Measurements from ENCODE around the gene ETS1. TPM values are rescaled to one million over a fixed set of nuclear protein-coding genes. Genes with fewer than 3 reads are reported as not detected.

Gene ETS1
- total RNA-seq, 1 donor, result 35.5 TPM

DNA sequence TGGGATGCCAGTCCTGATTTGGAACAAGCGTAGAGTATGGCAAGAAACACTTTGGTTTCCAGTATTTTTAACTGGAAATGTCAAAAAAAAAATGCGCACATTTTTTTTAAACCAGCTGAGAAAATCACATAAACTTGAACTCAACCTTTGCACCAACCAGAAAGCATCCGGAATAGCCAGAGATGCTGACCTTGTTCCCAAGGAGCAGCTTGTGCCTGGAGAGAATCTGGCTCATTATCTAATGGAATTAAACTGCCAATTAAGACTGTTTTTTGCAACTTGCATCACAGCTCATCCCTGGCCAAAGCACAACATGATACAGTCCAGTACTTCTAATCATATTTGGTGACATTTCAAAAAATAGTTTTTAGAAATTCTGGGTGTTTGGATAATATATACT, 8.4 kb upstream of the ETS1 start:
- TF ChIP-seq, protein P1, sequence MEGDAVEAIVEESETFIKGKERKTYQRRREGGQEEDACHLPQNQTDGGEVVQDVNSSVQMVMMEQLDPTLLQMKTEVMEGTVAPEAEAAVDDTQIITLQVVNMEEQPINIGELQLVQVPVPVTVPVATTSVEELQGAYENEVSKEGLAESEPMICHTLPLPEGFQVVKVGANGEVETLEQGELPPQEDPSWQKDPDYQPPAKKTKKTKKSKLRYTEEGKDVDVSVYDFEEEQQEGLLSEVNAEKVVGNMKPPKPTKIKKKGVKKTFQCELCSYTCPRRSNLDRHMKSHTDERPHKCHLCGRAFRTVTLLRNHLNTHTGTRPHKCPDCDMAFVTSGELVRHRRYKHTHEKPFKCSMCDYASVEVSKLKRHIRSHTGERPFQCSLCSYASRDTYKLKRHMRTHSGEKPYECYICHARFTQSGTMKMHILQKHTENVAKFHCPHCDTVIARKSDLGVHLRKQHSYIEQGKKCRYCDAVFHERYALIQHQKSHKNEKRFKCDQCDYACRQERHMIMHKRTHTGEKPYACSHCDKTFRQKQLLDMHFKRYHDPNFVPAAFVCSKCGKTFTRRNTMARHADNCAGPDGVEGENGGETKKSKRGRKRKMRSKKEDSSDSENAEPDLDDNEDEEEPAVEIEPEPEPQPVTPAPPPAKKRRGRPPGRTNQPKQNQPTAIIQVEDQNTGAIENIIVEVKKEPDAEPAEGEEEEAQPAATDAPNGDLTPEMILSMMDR (IDR thresholded peaks at IDR 0.05; ENCODE audit: insufficient read depth, low read length), result no peak
- H3K4me3 ChIP-seq (ENCODE audit: low read depth, low read length), result no peak overlapping the region
- no peak for DNase-seq (ENCODE audit: low read depth)

DNA sequence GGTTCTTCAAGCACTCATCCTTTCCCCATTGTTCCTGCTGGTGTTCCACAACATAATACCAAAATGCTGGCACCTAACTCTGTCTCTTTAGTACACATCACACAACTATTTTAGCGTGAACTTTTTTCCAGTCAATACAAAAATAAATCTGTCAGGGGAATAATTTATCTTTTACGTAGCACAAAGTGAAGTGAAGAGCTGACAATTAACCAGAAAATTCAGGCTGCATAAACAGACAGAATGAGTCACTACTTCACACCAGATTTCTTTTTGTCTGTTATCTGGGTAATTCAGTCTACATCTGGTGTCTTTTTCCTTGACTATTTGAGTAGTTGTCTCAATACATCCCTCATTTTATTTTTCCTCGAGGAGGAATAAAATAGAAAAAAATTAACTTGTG, 7.9 kb upstream of the ETS1 start:
- no peak overlapping the region for H3K4me3 ChIP-seq (ENCODE audit: low read depth, low read length)
- DNase-seq (ENCODE audit: low read depth), result peak; percentile 37
- TF ChIP-seq, protein P1 (IDR thresholded peaks at IDR 0.05; ENCODE audit: insufficient read depth, low read length), result no peak

DNA sequence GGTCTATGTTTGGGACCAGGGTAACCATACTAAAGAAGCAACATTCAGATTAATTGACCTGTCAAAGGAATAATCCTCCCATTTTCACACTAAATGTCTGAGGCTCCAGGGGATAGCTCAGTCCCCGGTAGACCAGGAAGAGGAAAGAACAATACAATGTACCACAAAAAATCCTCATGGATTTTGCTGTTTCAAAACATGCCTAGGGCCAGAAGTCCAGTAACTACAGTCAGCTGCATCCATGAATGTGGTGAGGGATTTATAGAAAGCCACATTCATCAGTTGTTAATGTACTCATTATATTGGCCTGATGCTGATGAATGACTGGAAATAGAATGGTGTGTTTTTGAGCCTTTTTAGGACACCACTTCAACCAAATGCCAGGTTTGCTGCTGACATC, 6.9 kb upstream of the ETS1 start:
- DNase-seq (ENCODE audit: low read depth), result no peak
- no peak overlapping the region for H3K4me3 ChIP-seq (ENCODE audit: low read depth, low read length)
- TF ChIP-seq, protein P1 (IDR thresholded peaks at IDR 0.05; ENCODE audit: insufficient read depth, low read length), result no peak

DNA sequence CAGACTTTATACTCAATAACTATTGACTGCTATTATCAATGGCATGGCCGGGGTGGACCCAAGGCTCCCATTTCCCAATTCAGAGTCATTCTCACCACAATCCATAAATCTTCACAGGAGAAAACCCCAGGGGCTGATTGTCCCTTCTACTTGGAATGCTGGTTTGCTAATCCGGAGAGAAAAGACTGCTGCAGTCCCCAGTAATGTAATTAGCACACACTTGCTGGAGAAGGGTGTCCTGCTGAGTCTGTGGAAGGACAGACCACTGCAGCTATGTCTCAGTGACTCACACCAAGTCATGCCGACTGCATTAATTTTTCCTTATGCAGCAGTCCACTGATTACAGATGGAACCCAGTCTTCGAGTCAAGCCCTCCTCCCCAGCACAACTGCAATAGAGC, 5.9 kb upstream of the ETS1 start:
- no peak for DNase-seq (ENCODE audit: low read depth)
- TF ChIP-seq, protein P1 (IDR thresholded peaks at IDR 0.05; ENCODE audit: insufficient read depth, low read length), result no peak

GRCh38 chr11:128592454-128592853, 5.1 kb upstream of the ETS1 start:
- no peak for DNase-seq (ENCODE audit: low read depth)
- no peak overlapping the region for H3K4me3 ChIP-seq (ENCODE audit: low read depth, low read length)
- TF ChIP-seq, protein P1 (IDR thresholded peaks at IDR 0.05; ENCODE audit: insufficient read depth, low read length), result no peak

More for the DNA sequence above, 5.9 kb upstream of the ETS1 start:
- H3K4me3 ChIP-seq (ENCODE audit: low read depth, low read length), result no peak overlapping the region

- DNase-seq (ENCODE audit: low read depth), result no peak
- TF ChIP-seq, protein P1 (IDR thresholded peaks at IDR 0.05; ENCODE audit: insufficient read depth, low read length), result no peak
- no peak overlapping the region for H3K4me3 ChIP-seq (ENCODE audit: low read depth, low read length)
These were observed 3.2 kb upstream of the ETS1 start for GRCh38 chr11:128590587-128590986.

DNA sequence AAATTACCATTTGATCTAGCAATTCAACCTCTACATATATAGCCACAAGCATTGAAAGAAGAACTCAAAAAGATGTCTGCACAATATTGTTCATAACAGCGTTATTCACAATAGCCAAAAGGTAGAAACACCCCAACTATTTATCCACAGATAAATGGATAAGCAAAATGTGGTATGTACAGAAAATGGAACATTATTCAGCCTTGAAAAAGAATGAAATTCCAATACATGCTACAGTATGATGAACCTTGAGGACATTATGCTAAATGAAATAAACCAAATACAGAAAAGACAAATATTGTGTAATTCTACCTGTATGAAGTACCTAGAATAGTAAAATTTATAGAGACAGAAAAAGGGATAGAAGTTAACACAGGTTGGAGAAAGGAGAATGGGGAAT, 2.6 kb upstream of the ETS1 start:
- DNase-seq (ENCODE audit: low read depth), result no peak
- TF ChIP-seq, protein P1 (IDR thresholded peaks at IDR 0.05; ENCODE audit: insufficient read depth, low read length), result no peak
- no peak overlapping the region for H3K4me3 ChIP-seq (ENCODE audit: low read depth, low read length)

Measured in fibroblast of the aortic adventitia (primary cell).